Esophagus (tissue), 2 donors: ENCODE data around the gene ERICH6B. TPM values are rescaled to one million over a fixed set of nuclear protein-coding genes. Genes with fewer than 3 reads are reported as not detected.

Source experiments
- H3K27ac ChIP-seq, 2 donors: one replicate each; pipeline ENCODE4 v1.5.1; 2013; ENCODE audit warnings: low read depth in 2 of 2, mild to moderate bottlenecking in 2 of 2, inconsistent platforms in 1 of 2, low read length in 1 of 2, moderate library complexity in 1 of 2
- H3K27me3 ChIP-seq, 2 donors: one replicate each; pipeline ENCODE4 v1.6.1; 2013; ENCODE audit warnings: low read length in 2 of 2, control low read depth in 1 of 2, mild to moderate bottlenecking in 1 of 2; ENCODE audit not compliant: insufficient read depth in 2 of 2, control insufficient read depth in 1 of 2
- H3K36me3 ChIP-seq, 2 donors: one replicate each; pipeline ENCODE4 v1.6.1; 2013; ENCODE audit warnings: low read length in 1 of 2; ENCODE audit not compliant: control insufficient read depth in 2 of 2, insufficient read depth in 2 of 2
- H3K4me1 ChIP-seq, 2 donors: one replicate each; pipeline ENCODE4 v1.6.1; 2013; ENCODE audit warnings: low read length in 1 of 2; ENCODE audit not compliant: control insufficient read depth in 2 of 2, insufficient read depth in 2 of 2
- H3K4me3 ChIP-seq, 2 donors: one replicate each; pipeline ENCODE4 v1.5.1; 2013; ENCODE audit warnings: low read length in 2 of 2, mild to moderate bottlenecking in 2 of 2, low read depth in 1 of 2, moderate library complexity in 1 of 2
- H3K9me3 ChIP-seq, 2 donors: one replicate each; pipeline ENCODE4 v1.6.1; 2013; ENCODE audit warnings: mild to moderate bottlenecking in 2 of 2, low read depth in 1 of 2, low read length in 1 of 2, moderate library complexity in 1 of 2; ENCODE audit not compliant: control insufficient read depth in 2 of 2, insufficient read depth in 1 of 2
- WGBS, 2 donors: extraction: QIAGEN DNeasy Blood & Tissue Kit; methylation state at CpG; one replicate each; pipeline ENCODE4 v1.1.7; 2013; 5-methylcytosine and 5-hydroxymethylcytosine counted together
- polyA plus RNA-seq, 2 donors: library from polyadenylated mRNA; stranded (reverse); fragments of 200-250 nt; gene quantifications; one replicate each; pipeline ENCODE4 v1.2.3, GENCODE V29; 2013
- donor health status: healthy with polysubstance abuse.
- donor health status: Bipolar disorder and iron deficiency.

ERICH6B gene
- polyA plus RNA-seq, 2 donors, result not detected

DNA sequence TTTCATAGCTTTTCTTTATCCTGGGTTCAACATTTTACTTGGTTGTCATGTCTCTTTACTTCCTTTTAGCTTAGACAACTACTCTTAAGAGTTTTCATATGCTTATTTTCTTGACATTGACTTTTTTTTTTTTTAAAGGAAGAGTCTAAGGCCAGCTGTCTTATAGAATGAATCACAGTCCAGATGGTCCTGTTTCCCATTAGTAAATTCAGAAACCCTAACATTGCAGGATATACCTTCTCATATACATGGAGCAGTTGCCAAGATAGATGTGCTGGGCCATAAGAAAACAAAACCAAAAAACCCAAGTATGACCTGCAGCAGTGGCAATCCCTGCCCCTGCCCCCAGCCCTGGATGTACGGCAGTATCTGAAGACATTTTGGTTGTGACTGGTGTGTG, 78.0 kb downstream of the ERICH6B start:
- Histone ChIP-seq H3K9me3 (no peaks in the 10 kb centered on the region), H3K4me3 (no peak overlapping the region), H3K27me3 (no peaks in the 10 kb centered on the region), H3K27ac (no peak overlapping the region), H3K36me3 (peaks cover 2 to 15% of the 10 kb centered on the region in 2 donors), H3K4me1 (no peaks in the 10 kb centered on the region)
- WGBS, 2 donors, result 84 to 94% methylated on average over 1 of the region's 1 CpG

- Histone ChIP-seq H3K4me3 (no peak overlapping the region), H3K9me3 (no peaks in the 10 kb centered on the region), H3K27me3 (no peaks in the 10 kb centered on the region), H3K27ac (no peak overlapping the region), H3K4me1 (no peaks in the 10 kb centered on the region), H3K36me3 (peaks cover 2 to 15% of the 10 kb centered on the region in 2 donors)
- 96 to 97% methylated on average over 2 of the region's 2 CpGs for WGBS, 2 donors
Observed at GRCh38 chr13:45536224-45536623, 79.3 kb downstream of the ERICH6B start.

GRCh38 chr13:45534604-45535003, 80.9 kb downstream of the ERICH6B start:
- H3K4me1 ChIP-seq, result no peaks in the 10 kb centered on the region
- WGBS, 2 donors, result 88 to 90% methylated on average over 9 of the region's 9 CpGs
- H3K4me3 ChIP-seq, result no peak overlapping the region
- peaks cover 2 to 15% of the 10 kb centered on the region in 2 donors for H3K36me3 ChIP-seq
- H3K9me3 ChIP-seq, result no peaks in the 10 kb centered on the region
- H3K27ac ChIP-seq, result no peak overlapping the region
- no peaks in the 10 kb centered on the region for H3K27me3 ChIP-seq

- no peaks in the 10 kb centered on the region for H3K4me1 ChIP-seq
- peaks cover 2 to 7% of the 10 kb centered on the region in 2 donors for H3K36me3 ChIP-seq
- H3K9me3 ChIP-seq, result no peaks in the 10 kb centered on the region
- H3K4me3 ChIP-seq, result no peak overlapping the region
- H3K27ac ChIP-seq, result no peak overlapping the region
- 86 to 90% methylated on average over 3 of the region's 3 CpGs for WGBS, 2 donors
- H3K27me3 ChIP-seq, result no peaks in the 10 kb centered on the region
Observed at GRCh38 chr13:45529758-45530157, 85.8 kb downstream of the ERICH6B start.

GRCh38 chr13:45527699-45528462, 87.7 kb downstream of the ERICH6B start:
- Histone ChIP-seq H3K27ac (no peak overlapping the region), H3K27me3 (no peaks in the 10 kb centered on the region), H3K4me1 (no peaks in the 10 kb centered on the region), H3K9me3 (no peaks in the 10 kb centered on the region), H3K36me3 (peaks cover 0 to 6% of the 10 kb centered on the region in 2 donors), H3K4me3 (no peak overlapping the region)
- 68 to 75% methylated on average over 6 of the region's 6 CpGs for WGBS, 2 donors

DNA sequence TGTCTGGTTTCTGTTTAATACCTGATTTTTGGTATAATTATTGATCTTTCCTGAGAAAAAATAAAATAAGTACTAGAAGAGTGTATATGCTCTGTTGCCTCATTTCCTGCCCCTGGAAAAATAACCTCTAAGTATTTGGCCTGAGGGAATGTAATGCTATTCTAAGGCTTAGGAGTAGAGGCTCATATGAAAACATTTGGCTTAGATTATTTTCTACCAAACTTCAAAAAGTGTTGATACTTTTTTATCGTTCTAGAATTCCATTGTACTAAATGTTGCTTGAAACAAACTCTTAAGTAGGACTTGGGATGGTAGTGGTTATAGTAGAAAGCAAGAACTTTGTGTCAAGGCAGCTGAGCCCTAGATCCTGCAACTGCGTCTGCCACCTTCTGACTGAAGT, 93.0 kb downstream of the ERICH6B start:
- 70 to 74% methylated on average over 2 of the region's 2 CpGs for WGBS, 2 donors
- no peak overlapping the region for H3K27ac ChIP-seq
- H3K4me3 ChIP-seq, result no peak overlapping the region
- peaks cover 4 to 8% of the 10 kb centered on the region in 2 donors for H3K36me3 ChIP-seq
- H3K9me3 ChIP-seq, result no peaks in the 10 kb centered on the region
- no peaks in the 10 kb centered on the region for H3K27me3 ChIP-seq
- no peaks in the 10 kb centered on the region for H3K4me1 ChIP-seq

DNA sequence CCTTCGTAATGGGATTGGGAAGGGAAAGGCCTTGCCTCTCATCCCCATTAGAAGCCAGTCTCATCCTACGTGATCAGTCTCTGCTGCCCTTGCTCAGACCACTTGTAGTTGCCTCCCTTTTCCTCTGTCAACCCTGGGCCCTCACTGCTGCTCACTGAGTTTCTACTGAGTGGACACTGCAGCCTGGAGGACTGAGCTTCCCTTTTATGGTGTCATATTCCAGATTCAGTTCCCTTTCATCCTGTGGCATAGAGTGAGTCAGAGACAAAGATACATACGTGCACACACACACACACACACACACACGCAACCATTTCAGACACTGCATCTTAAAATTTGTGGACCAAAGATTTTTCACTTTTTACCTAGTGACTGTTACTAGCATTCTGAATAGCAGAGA, 94.2 kb downstream of the ERICH6B start:
- no peaks in the 10 kb centered on the region for H3K27me3 ChIP-seq
- no peak overlapping the region for H3K4me3 ChIP-seq
- H3K36me3 ChIP-seq, result peaks cover 5 to 8% of the 10 kb centered on the region in 2 donors
- no peak overlapping the region for H3K27ac ChIP-seq
- no peaks in the 10 kb centered on the region for H3K4me1 ChIP-seq
- 88 to 89% methylated on average over 4 of the region's 4 CpGs for WGBS, 2 donors
- no peaks in the 10 kb centered on the region for H3K9me3 ChIP-seq

- Histone ChIP-seq H3K4me1 (no peaks in the 10 kb centered on the region), H3K27ac (no peak overlapping the region), H3K4me3 (no peak overlapping the region), H3K27me3 (no peaks in the 10 kb centered on the region), H3K9me3 (no peaks in the 10 kb centered on the region), H3K36me3 (peaks cover 5 to 8% of the 10 kb centered on the region in 2 donors)
- WGBS, 2 donors, result 83% methylated on average over 4 of the region's 4 CpGs
Observed at GRCh38 chr13:45519493-45519892, 96.0 kb downstream of the ERICH6B start.

DNA sequence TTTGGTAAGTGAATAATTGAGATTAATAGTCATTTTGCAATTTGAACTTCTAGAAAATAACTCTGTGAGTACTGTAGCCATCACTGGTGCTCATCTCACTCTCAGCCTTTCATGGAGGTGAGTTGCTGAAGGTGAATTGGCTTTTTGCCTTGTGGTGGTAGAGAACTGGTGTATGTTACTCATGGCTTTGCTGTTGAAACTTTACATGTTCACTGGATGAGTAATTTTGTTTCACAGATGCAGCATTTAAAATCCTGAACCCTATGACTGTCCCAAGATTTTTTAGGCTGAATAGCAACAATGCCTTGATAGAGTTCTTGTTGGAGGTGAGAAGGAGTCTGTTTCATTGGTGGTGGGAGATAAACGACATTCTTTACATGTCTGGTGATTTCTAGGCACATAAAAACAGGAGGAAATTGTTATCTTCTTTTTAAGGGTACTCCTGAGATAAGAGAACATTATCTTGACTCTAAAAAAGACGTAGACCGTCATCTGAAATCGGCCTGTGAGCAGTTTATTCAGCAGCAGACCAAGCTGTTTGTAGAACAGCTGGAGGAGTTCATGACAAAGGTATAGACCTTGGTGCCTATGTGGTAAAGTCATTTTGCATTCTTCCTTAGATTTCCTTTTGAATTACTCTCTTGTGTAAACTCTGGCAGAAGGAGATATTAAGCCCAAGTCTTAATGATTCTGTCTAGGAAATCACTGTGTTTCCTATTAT, 96.9 kb downstream of the ERICH6B start:
- 65 to 77% methylated on average over 4 of the region's 4 CpGs for WGBS, 2 donors
- Histone ChIP-seq H3K9me3 (no peaks in the 10 kb centered on the region), H3K4me1 (no peaks in the 10 kb centered on the region), H3K36me3 (peaks cover 2 to 8% of the 10 kb centered on the region in 2 donors), H3K27ac (no peak overlapping the region), H3K4me3 (no peak overlapping the region), H3K27me3 (no peaks in the 10 kb centered on the region)
